ENCODE measurements around the gene FOXK2.

Gene FOXK2

DNA sequence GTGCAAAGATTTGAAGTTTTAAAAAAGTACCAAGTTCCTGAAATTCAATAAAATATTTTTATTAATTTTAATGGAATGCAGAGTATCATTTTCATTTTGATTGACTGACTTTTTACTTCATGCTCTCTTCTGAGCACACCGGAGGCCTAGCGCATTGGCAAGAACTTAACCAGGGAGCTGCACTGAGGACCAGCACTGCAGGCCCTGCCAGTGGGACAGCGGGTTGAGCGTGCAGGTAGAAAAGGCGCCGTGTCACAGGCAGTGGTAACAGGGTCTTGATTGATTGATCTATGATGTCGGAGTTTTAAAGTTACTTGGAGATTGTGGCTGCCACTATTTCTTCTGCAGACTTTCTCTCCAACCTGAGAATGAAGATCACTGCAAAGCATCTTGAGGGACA is 85.0 kb downstream of the FOXK2 start:
- no peak overlapping the region for H3K4me3 ChIP-seq (ENCODE audit: low read length)
- DNase-seq (ENCODE audit: low read depth), result no peak
- TF ChIP-seq, protein P1, sequence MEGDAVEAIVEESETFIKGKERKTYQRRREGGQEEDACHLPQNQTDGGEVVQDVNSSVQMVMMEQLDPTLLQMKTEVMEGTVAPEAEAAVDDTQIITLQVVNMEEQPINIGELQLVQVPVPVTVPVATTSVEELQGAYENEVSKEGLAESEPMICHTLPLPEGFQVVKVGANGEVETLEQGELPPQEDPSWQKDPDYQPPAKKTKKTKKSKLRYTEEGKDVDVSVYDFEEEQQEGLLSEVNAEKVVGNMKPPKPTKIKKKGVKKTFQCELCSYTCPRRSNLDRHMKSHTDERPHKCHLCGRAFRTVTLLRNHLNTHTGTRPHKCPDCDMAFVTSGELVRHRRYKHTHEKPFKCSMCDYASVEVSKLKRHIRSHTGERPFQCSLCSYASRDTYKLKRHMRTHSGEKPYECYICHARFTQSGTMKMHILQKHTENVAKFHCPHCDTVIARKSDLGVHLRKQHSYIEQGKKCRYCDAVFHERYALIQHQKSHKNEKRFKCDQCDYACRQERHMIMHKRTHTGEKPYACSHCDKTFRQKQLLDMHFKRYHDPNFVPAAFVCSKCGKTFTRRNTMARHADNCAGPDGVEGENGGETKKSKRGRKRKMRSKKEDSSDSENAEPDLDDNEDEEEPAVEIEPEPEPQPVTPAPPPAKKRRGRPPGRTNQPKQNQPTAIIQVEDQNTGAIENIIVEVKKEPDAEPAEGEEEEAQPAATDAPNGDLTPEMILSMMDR (conservative IDR thresholded peaks at IDR 0.05; ENCODE audit: low read length), result no peak

DNA sequence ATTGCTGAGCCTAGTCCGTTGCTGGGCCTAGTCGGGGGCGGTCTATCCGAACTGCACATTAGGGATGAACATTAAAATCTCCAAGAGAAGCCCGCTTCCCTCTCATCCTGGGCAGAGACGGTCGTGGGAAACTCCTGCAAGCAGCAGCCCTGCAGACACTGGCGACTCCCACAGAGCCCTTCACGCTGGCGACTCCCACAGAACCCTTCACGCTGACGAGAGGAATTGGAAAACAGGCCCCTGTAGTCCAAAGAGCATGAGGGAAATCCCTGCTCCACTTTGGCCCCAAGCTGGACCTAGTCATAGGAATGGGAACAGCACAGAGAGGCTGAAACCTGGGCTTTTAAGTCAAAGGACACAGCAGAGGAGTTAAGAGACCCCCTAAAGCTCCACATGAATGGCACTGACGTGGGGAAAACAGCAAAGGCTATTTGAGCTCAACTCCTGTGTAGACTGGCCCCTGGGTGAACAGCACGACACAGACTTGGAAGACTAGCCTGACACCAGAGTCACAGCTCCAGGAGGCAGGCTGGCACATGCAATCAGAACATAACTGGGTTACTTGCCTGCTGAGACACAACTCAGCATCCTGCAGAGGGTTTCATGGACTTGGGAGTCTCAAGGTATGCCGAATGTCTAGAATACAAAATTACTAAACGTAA is 86.5 kb downstream of the FOXK2 start:
- TF ChIP-seq, protein P1 (conservative IDR thresholded peaks at IDR 0.05; ENCODE audit: low read length), result no peak
- no peak overlapping the region for H3K4me3 ChIP-seq (ENCODE audit: low read length)
- DNase-seq (ENCODE audit: low read depth), result no peak

DNA sequence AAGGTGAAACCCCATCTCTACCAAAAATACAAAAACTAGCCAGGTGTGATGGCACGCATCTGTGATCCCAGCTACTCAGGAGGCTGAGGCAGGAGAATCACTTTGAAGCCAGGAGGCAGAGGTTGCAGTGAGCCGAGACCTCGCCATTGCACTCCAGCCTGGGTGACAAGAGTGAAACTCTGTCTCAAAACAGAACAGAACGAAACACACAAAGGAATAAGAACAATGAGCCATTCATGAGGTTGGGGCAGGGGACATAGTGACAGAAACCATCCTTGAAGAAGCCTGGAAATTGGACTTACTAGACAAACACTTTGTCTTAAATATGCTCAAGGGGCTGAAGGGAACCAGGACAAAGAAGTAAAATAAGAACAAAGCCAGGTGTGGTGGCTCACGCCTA is 89.3 kb downstream of the FOXK2 start:
- TF ChIP-seq, protein P1 (conservative IDR thresholded peaks at IDR 0.05; ENCODE audit: low read length), result no peak
- no peak overlapping the region for H3K4me3 ChIP-seq (ENCODE audit: low read length)
- DNase-seq (ENCODE audit: low read depth), result no peak

DNA sequence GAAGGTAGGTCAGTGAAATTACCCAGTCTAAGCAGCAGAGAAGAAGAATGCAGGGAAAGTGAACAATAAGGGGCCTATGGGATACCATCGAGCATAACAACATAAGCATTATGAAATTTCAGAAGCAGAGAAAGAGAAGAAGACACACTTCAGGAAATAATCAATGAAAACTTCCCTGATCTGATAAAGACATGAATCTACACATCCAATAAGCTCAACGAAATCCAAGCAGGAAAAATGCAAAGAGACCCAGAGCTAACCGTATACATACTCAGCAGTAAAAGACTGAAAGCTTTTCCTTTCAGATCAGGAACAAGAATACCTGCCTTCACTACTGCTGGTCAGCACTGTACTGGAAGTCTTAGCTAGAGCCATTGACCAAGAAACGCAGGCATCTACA is 90.1 kb downstream of the FOXK2 start:
- TF ChIP-seq, protein P1 (conservative IDR thresholded peaks at IDR 0.05; ENCODE audit: low read length), result no peak
- no peak for DNase-seq (ENCODE audit: low read depth)
- no peak overlapping the region for H3K4me3 ChIP-seq (ENCODE audit: low read length)

DNA sequence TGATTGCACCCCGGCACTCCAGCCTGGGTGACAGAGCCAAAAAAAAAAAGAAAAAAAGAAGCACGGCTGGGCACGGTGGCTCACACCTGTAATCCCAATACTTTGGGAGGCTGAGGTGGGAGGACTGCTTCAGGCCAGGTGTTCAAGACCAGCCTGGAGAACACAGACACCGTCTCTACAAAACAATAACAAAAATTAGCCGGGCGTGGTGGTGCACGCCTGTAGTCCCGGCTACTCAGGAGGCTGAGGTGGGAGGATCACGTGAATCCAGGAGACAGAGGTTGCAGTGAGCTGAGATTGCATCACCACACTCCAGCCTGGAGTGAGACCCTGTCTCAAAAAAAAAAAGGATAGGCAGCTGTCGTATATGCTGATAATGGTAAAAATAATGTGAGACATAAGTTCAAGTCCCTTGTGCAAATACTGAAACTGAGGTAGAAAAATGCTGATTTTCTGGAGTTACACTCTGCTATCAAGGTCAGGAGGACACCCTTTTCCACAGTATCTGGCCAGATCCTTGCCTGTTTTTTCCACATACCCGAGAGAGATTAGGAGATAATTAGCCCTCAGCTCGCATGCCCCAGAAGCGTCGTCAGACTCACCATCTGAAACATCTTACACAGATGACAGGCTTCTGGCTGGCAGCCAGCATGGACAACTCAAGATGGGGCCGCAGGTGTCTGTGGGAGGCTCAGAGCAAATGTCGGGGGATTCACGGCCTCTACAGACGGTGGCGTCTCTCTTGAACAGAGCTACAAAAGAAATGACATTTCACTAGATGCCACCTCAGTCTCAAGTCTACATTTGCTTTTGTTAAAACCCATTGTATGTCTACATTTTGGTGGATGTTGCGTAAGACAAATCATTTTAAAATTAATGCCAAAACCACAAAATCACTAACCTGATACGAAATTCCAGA is 91.9 kb downstream of the FOXK2 start:
- TF ChIP-seq, protein P1 (conservative IDR thresholded peaks at IDR 0.05; ENCODE audit: low read length), result no peak
- peak; percentile 49 for DNase-seq (ENCODE audit: low read depth)
- H3K4me3 ChIP-seq (ENCODE audit: low read length), result no peak overlapping the region

DNA sequence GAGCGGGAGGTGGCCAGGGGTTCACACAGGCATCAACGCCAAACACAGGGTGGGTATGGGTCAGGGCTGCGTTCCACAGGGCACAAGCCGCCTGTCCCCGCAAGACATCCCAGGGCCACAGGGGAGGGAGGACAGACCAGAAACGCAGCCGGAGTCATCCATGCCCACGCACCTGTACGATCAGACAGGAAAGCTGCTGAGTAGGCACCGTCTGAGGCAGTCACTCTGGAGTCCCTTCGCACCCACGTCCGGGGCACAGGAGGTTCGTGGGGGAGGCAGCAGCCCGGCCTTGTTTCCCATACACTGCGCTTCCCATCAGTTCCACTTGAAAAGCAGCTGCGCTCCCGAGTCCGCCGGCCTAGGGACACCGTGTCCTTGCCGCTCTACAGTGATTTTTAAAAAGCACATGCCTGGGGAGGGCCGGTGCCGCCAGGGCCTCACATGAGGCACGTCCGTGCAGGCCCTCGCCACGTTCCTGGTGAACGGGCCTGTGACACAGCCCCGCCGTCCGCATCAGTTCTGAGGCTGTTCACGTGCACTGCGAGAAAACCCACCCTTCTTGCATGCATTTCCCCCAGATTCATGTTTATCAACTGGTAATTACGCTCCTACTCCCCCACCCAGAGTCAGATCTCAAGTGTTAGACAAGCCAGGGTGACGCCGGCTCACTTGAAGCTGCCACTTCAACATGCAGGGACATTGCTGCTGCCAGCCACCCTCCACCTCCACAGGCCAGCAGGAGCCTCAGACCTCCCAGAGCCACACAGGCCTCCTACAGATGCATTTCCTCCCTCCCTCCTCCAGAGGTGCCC is 94.0 kb downstream of the FOXK2 start:
- TF ChIP-seq, protein P1 (conservative IDR thresholded peaks at IDR 0.05; ENCODE audit: low read length), result no peak
- no peak overlapping the region for H3K4me3 ChIP-seq (ENCODE audit: low read length)
- no peak for DNase-seq (ENCODE audit: low read depth)

Measured in AG10803 (cell line).